Measurements from ENCODE around the gene NFYC.

The NFYC gene

DNA sequence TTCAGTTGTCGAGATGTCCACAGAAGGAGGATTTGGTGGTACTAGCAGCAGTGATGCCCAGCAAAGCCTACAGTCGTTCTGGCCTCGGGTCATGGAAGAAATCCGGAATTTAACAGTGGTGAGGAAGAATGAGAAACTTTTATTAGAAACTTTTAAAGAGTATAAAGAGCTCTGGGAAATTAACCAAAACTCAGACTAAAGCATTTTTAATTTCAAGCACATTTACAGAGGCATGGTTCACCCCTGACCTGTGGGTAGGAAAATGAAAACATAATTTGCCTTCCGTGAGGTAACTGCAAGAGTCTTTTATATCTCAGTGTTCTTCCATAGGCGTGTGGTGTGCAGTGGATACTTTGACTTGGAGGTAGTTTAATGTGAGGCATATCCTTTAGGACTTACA, 47.3 kb downstream of the NFYC start:
- TF ChIP-seq, protein P1, sequence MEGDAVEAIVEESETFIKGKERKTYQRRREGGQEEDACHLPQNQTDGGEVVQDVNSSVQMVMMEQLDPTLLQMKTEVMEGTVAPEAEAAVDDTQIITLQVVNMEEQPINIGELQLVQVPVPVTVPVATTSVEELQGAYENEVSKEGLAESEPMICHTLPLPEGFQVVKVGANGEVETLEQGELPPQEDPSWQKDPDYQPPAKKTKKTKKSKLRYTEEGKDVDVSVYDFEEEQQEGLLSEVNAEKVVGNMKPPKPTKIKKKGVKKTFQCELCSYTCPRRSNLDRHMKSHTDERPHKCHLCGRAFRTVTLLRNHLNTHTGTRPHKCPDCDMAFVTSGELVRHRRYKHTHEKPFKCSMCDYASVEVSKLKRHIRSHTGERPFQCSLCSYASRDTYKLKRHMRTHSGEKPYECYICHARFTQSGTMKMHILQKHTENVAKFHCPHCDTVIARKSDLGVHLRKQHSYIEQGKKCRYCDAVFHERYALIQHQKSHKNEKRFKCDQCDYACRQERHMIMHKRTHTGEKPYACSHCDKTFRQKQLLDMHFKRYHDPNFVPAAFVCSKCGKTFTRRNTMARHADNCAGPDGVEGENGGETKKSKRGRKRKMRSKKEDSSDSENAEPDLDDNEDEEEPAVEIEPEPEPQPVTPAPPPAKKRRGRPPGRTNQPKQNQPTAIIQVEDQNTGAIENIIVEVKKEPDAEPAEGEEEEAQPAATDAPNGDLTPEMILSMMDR (IDR thresholded peaks at IDR 0.05) = no peak

DNA sequence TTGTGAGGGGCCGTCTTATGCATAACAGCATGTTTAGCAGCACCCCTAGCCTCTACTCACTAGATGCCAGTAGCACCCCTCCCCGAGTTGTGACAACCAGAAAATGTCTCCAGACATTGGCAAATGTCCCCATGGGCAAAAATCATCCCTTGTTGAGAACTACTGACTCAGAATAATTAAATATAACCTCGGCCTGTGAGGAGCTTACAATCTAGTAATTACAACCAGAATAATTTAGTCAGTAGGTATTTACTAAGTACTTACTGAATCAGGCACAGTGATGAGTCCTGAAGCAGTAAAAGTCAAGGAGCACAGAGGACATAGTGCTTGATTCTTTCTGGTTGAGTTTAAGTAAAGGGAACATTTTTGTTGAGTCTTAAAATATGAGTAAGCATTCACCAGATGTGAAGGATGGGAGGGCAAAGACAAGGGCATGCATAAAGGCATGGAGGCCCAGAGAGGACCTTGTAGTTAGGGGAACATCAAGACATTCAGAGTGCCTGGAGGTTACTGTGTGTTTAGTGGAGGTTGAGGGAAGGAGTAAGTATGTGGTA, 48.0 kb downstream of the NFYC start:
- TF ChIP-seq, protein P1 (IDR thresholded peaks at IDR 0.05) = no peak

DNA sequence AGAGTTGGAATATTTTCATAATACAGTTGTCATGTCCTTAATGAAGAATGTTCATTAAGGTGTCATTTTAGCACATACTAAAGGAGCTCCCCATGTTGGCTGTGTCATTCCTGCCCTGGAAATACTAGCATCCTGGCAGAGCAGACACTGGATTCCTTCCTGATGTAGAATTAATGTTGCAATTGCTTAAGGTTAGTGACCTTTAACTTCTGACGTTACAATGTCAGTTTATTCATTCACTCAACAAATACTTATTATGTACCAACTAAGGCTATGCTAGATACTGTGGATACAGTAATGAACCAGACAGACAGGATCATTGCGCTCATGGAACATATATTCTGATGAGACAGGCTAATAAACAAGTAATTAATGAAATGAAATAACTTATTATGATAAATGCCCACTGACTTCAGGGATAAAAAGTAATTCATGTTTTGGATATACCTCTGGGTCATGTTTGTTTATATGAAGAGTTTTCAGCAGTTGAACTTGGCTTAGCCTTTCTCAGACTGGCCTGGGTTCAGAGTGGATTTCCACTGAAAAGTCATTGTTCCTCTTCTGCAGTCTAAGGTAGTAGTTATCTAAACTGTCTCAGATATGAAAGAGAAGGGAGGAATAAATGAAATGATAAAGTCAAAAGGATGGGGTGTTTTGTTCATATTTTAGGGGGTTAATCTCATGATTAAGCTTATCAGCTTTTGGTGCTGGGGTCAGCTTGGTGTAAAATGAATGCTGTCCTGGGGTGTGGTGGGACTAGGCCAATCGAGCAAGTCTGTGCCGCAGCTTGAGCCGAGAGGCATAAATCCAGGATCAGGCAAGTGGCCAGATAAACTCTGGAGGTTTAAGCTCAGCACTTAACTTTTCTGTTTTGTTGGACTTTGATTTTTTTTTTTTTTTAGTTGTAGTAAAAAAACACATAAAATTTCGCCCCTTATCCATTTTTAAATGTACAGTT, 48.8 kb downstream of the NFYC start:
- TF ChIP-seq, protein P1 (IDR thresholded peaks at IDR 0.05) = no peak

DNA sequence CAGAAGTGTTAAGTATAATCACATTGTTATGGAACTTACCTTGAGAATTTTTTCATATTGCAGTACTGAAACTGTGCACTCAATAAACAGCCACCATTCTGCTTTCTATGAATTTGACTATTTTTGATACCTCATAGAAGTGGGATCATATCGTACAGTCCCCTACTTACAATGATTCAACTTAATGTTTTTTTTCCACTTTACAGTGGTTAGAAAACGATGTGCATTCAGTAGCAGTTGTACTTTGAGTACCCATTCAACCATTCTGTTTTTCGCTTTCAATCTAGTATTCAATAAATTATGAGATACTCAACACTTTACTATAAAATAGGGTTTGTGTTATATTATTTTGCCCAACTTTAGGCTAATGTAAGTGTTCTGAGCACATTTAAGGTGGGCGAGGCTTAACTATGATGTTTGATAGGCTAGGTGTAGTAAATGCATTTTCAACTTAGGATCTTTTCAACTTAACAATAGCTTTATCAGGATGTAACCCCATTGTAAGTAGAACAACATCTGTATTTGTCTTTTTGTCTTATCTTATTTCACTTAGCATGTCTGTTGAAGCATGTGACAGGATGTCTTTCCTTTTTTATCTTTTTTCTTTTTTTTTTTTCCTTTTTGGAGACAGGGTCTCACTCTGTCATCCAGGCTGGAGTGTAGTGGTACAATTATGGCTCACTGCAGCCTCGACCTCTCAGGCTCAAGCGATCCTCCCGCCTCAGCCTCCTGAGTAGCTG, 49.7 kb downstream of the NFYC start:
- TF ChIP-seq, protein P1 (IDR thresholded peaks at IDR 0.05) = no peak

DNA sequence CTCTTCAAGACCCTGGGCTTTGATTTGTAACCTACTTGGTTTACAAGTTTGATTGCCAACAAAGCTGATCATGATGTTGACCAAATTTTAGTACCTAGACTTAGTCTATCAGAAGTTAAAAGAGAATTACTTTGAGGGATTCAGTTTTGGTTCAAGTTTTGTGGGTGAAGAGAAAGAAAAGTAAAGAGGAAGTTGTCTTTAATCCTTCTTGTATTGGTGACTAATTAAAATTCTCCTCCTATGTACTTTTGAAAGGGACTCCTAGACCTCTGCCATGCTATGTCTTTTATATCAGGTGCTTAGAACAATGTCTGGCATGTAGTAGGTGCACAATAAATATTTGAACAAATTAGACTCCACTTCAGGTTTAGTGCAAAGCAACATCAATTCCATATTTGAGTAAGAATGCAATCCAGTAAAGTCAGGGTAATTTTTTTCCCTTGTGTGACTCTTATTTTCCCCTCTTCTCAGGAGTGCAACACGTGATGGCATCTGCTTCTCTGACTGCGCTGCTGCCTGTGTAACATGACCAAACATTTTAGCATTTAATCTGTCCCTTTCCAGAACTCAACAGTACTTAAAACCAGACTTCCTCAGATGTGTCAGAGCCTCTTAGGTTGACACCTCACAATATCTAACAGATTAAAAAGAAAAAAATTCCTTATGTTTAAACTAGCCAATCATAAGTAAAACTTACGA, 51.0 kb downstream of the NFYC start:
- TF ChIP-seq, protein P1 (IDR thresholded peaks at IDR 0.05) = no peak

DNA sequence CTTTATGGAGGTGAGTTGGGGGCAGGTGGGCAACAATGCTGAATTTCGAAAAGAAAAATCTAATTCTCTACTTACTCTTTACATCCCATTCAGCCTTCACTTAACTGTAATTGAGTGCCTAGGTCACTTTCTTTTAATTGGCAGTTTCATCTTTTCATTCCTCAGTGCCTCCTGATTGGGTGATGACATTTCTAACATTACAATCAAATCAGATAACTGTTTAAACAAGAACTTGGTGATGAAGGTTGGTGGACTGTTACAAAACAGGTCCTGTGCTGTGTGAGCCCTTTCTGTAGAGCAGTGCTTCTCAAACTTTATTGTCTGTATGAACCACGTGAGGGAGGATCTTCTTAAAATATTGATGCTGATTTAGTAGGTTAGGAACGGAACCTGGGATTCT, 51.9 kb downstream of the NFYC start:
- TF ChIP-seq, protein P1 (IDR thresholded peaks at IDR 0.05) = no peak

DNA sequence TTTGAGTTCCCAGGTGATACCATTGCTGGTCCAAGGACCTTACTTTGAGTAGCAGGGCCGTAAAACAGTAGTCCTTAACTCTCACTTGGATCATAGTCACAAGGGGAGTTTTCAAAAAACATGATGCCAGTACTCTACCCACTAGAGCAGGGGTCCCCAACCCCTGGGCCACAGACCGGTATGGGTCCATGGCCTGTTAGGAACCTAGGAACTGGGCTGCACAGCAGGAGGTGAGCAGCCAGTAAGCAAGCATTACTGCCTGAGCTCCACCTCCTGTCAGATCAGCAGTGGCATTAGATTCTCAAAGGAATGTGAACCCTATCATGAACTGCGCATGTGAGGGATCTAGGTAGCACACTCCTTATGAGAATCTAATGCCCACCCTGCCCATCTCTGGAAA, 52.4 kb downstream of the NFYC start:
- TF ChIP-seq, protein P1 (IDR thresholded peaks at IDR 0.05) = no peak

All from LNCAP (cell line).